H1 (cell line): ENCODE data around the gene MRPS24.

ENCODE experiments used
- BRCA1 ChIP-seq: IDR thresholded peaks from 2 replicates; pipeline ENCODE4 v1.6.1; 2012; ENCODE audit warnings: low read depth, low read length, improper control_type of control experiment
- EGR1 ChIP-seq: IDR thresholded peaks from 2 replicates; pipeline ENCODE4 v1.6.1; 2011; ENCODE audit warnings: low read depth, low read length, borderline replicate concordance
- EZH2 ChIP-seq: fragments of 200-600 bp; sonication (generic); IDR thresholded peaks from 2 replicates; pipeline ENCODE4 v1.7.1; 2012; ENCODE audit warnings: low read depth, mild to moderate bottlenecking, moderate library complexity, low read length, inconsistent platforms; ENCODE audit not compliant: severe bottlenecking
- POLR2A ChIP-seq, 2 experiments: IDR thresholded peaks; 1 replicate in 1 of 2; 2 replicates in 1 of 2; pipeline ENCODE4 v1.6.1; 2011; ENCODE audit warnings: low read depth in 2 of 2, low read length in 2 of 2, mild to moderate bottlenecking in 2 of 2; ENCODE audit errors: control extremely low read depth in 1 of 2
- RXRA ChIP-seq: IDR thresholded peaks from 2 replicates; pipeline ENCODE4 v1.6.1; 2011; ENCODE audit warnings: low read depth, mild to moderate bottlenecking, low read length, moderate library complexity; ENCODE audit not compliant: insufficient read depth
- YY1 ChIP-seq: IDR thresholded peaks from 2 replicates; pipeline ENCODE4 v1.6.1; 2011; ENCODE audit warnings: low read depth, mild to moderate bottlenecking, low read length
- TF ChIP-seq, protein P1 (sequence below), 3 experiments: IDR thresholded peaks; 1 replicate in 2 of 3; 2 replicates in 1 of 3; pipeline versions ENCODE4 v1.5.1 to v1.6.1; 2011; ENCODE audit warnings: low read length in 3 of 3, mild to moderate bottlenecking in 3 of 3, inconsistent platforms in 2 of 3, low read depth in 1 of 3, moderate library complexity in 1 of 3; ENCODE audit not compliant: insufficient read depth in 1 of 3; ENCODE audit errors: control extremely low read depth in 1 of 3

DNA sequence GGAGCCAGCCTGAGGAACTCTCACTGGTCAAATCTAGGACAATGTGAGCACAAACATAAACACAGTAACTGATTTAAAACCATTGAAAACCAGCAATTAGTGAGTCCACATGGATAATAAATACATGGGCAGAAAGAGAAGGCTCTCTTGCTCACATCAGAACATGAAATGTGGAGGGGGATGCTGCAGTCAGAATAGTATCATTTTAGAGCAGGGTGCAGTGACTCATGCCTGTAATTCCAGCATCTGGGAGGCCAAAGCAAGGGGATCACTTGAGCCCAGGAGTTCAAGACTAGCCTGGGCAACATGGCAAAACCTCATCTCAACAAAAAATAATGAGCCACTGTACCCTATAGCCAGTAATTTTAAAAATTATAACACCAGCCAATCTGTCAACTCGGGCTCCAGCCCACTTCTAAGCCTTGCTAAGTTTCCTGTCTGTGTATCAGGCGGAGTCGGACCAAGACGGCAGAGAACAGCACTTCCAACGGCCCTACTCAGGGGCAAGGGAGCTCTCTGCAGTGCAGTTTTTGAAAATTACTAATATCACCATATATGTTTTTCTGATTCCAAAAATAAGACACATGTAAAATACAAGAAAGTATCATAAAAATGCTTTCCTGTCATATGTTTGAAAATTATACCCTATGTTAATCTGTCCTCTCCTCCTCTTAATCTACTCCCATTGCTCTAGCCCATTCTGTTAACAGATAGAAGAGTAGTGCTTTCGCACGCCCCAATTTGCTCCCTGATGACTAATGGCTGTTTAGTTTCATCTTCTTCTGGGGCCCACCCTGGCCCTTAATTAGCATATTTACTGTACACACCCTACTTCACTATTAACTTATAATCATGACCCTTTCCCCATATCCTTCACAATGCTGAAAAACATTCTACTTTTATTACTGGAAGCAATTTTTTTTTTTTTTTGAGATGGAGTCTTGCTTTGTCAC, 20.0 kb upstream of the MRPS24 start:
- TF ChIP-seq BRCA1 (no peak), EZH2 (no peak), POLR2A (IDR thresholded peaks at IDR 0.05; ENCODE audit: control extremely low read depth in 1 of 2, low read depth in 2 of 2, low read length in 2 of 2) (no peak), RXRA (no peak), YY1 (no peak), EGR1 (no peak)
- TF ChIP-seq, protein P1, sequence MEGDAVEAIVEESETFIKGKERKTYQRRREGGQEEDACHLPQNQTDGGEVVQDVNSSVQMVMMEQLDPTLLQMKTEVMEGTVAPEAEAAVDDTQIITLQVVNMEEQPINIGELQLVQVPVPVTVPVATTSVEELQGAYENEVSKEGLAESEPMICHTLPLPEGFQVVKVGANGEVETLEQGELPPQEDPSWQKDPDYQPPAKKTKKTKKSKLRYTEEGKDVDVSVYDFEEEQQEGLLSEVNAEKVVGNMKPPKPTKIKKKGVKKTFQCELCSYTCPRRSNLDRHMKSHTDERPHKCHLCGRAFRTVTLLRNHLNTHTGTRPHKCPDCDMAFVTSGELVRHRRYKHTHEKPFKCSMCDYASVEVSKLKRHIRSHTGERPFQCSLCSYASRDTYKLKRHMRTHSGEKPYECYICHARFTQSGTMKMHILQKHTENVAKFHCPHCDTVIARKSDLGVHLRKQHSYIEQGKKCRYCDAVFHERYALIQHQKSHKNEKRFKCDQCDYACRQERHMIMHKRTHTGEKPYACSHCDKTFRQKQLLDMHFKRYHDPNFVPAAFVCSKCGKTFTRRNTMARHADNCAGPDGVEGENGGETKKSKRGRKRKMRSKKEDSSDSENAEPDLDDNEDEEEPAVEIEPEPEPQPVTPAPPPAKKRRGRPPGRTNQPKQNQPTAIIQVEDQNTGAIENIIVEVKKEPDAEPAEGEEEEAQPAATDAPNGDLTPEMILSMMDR (IDR thresholded peaks at IDR 0.05; ENCODE audit: control extremely low read depth in 1 of 3, insufficient read depth in 1 of 3, low read depth in 1 of 3, low read length in 3 of 3), result no peak
